Measurements from ENCODE around the gene TAS2R41.
"Not testable (repeated sequence)": the region's sequence is repeated elsewhere in the genome, so short reads cannot be mapped to it uniquely, and the experiment has no call there.

The TAS2R41 gene

GRCh38 chr7:143516981-143517380 lies 39.3 kb downstream of the TAS2R41 start:
- DNase-seq (ENCODE audit: low read depth in 3 of 3, low spot score in 1 of 3), result no peak

- DNase-seq (ENCODE audit: low read depth in 3 of 3, low spot score in 1 of 3), result no peak
Observed at GRCh38 chr7:143518521-143518920, 40.8 kb downstream of the TAS2R41 start.

DNA sequence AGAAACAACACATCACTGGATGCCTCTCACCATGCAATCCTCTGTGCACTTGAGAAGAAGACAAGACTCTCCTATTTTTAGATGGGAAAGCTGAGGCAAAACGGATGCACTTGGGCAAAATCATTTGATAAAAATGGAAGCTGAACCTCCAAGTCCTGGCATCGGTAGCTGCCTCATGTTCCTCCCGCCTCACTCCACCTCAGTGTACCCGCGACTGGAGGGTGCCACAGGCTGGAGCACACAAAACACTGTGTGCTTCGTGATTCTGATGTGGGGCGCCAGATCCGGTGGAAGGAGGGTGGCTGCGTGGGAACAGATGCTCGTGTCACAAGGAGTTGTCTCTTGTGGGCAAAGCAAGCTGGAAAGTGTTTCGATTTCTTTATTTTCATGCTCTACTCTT lies 41.3 kb downstream of the TAS2R41 start:
- DNase-seq (ENCODE audit: low read depth in 3 of 3, low spot score in 1 of 3), result no peak

DNA sequence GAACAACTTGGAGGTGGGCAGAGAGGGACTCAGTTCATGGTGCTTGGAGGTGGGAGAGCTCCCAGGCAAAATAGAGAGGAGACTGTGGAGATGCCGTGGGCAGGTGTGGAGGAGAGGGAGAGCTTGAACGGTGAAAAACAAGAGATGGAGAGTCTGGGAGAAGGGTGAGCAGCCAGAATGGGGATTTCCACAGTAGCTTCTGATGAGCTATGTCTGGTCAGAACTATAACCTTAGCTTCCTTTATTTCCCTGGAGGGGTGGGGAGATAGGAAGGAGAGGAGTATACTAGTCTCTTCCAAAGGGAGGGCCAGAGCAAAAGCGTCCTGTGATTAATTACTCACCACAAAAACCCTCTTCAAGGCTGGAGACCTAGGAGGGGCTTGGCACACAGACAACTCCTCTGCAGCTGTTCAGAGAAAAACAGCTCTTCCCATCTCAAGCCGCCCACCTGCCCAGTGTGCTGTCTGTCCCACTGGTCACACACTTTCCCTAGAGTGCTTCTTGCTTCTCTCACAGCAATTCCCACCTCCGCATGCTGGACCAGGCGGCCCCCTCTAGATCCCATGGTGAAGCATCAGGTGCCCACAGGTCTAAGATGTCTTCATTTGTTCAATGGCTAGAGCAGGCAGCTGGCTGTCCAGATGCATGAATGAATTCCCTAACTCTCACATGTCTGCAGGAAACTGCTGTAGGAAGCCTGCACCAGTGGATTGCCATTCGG lies 41.9 kb downstream of the TAS2R41 start:
- DNase-seq (ENCODE audit: low read depth in 3 of 3, low spot score in 1 of 3), result no peak

GRCh38 chr7:143522309-143522916 lies 44.7 kb downstream of the TAS2R41 start:
- DNase-seq (ENCODE audit: low read depth in 3 of 3, low spot score in 1 of 3), result not testable (repeated sequence)
